GM12892 (cell line): Measurements from ENCODE around the gene SCUBE3.

Source experiments
- POLR2A ChIP-seq: IDR thresholded peaks from 2 replicates; pipeline ENCODE4 v1.6.1; 2011; ENCODE audit warnings: low read depth, low read length, control low read depth
- POLR2AphosphoS5 ChIP-seq: IDR thresholded peaks from 2 replicates; pipeline ENCODE4 v1.6.1; 2011; ENCODE audit warnings: low read depth, low read length, control low read depth

- TF ChIP-seq POLR2AphosphoS5 (no peak), POLR2A (no peak)
Observed at GRCh38 chr6:35229304-35229703, 15.5 kb downstream of the SCUBE3 start.
